Stomach (tissue), 4 donors: ENCODE measurements around the gene CADM2.

ENCODE experiments used
- CTCF ChIP-seq, 7 experiments: fragments of 450-650 bp in 4 of 7; fragments of 200-600 bp in 3 of 7; sonication (generic) in 3 of 7; IDR thresholded peaks; one replicate each; pipeline ENCODE4 v1.5.1; 2016 to 2019; ENCODE audit warnings: antibody characterized with exemption in 7 of 7, control low read depth in 2 of 7, mild to moderate bottlenecking in 1 of 7
- POLR2A ChIP-seq, 4 donors: fragments of 450-650 bp; IDR thresholded peaks; one replicate each; pipeline ENCODE4 v1.6.1; 2016; ENCODE audit warnings: antibody characterized with exemption in 4 of 4, control low read depth in 2 of 4, mild to moderate bottlenecking in 1 of 4, moderate library complexity in 1 of 4
- POLR2AphosphoS5 ChIP-seq, 3 donors: sonication (generic); formaldehyde crosslinking; IDR thresholded peaks; one replicate each; pipeline ENCODE4 v1.6.1; 2016; ENCODE audit warnings: antibody characterized with exemption in 3 of 3

GRCh38 chr3:85881833-85882393 lies 923.1 kb downstream of the CADM2 start:
- TF ChIP-seq CTCF (IDR thresholded peaks at IDR 0.05) = no peak
- no peak for TF ChIP-seq POLR2A (IDR thresholded peaks at IDR 0.05)
- TF ChIP-seq POLR2AphosphoS5 (IDR thresholded peaks at IDR 0.05) = no peak
